AG20443 (cell line): ENCODE results near the gene PTPRT.

Experiments used
- DNase-seq: peaks from one replicate; pipeline ENCODE4 v3.0.0; 2012; ENCODE audit warnings: low spot score, mixed read lengths

The PTPRT gene

GRCh38 chr20:43119720-43120119 lies 70.0 kb downstream of the PTPRT start:
- no peak for DNase-seq

GRCh38 chr20:43102394-43102793 lies 87.3 kb downstream of the PTPRT start:
- DNase-seq: no peak

GRCh38 chr20:43096931-43097260 lies 92.8 kb downstream of the PTPRT start:
- no peak for DNase-seq

GRCh38 chr20:43096126-43096930 lies 93.4 kb downstream of the PTPRT start:
- DNase-seq: no peak

- DNase-seq: no peak
Measured at GRCh38 chr20:43095034-43095433, 94.7 kb downstream of the PTPRT start.

GRCh38 chr20:43092386-43093088 lies 97.2 kb downstream of the PTPRT start:
- no peak for DNase-seq

- DNase-seq: no peak
Measured at GRCh38 chr20:43068482-43068881, 121.2 kb downstream of the PTPRT start.

- no peak for DNase-seq
Measured at GRCh38 chr20:43066125-43066524, 123.6 kb downstream of the PTPRT start.

GRCh38 chr20:43065299-43065698 lies 124.4 kb downstream of the PTPRT start:
- DNase-seq: no peak

GRCh38 chr20:43058077-43058476 lies 131.6 kb downstream of the PTPRT start:
- no peak for DNase-seq

- no peak for DNase-seq
Measured at GRCh38 chr20:43057317-43057716, 132.4 kb downstream of the PTPRT start.

- no peak for DNase-seq
Measured at GRCh38 chr20:43055181-43055884, 134.4 kb downstream of the PTPRT start.

GRCh38 chr20:43052532-43052931 lies 137.2 kb downstream of the PTPRT start:
- no peak for DNase-seq

GRCh38 chr20:43046966-43047365 lies 142.7 kb downstream of the PTPRT start:
- no peak for DNase-seq

- DNase-seq: no peak
Measured at GRCh38 chr20:43043887-43044286, 145.8 kb downstream of the PTPRT start.

- no peak for DNase-seq
Measured at GRCh38 chr20:43040427-43040826, 149.3 kb downstream of the PTPRT start.

GRCh38 chr20:43037605-43038309 lies 151.9 kb downstream of the PTPRT start:
- DNase-seq: no peak

- DNase-seq: no peak
Measured at GRCh38 chr20:43034981-43035724, 154.6 kb downstream of the PTPRT start.

GRCh38 chr20:43032459-43032858 lies 157.2 kb downstream of the PTPRT start:
- DNase-seq: no peak

- DNase-seq: no peak
Measured at GRCh38 chr20:43029176-43029575, 160.5 kb downstream of the PTPRT start.

GRCh38 chr20:43028470-43028869 lies 161.2 kb downstream of the PTPRT start:
- no peak for DNase-seq

GRCh38 chr20:43023836-43024235 lies 165.9 kb downstream of the PTPRT start:
- DNase-seq: no peak
